ENCODE data around the gene KRCC1. TPM values are rescaled to one million over a fixed set of nuclear protein-coding genes. Genes with fewer than 3 reads are reported as not detected.

Gene KRCC1
- total RNA-seq, result 10 to 100 TPM; 13.7 to 23.7 TPM

DNA sequence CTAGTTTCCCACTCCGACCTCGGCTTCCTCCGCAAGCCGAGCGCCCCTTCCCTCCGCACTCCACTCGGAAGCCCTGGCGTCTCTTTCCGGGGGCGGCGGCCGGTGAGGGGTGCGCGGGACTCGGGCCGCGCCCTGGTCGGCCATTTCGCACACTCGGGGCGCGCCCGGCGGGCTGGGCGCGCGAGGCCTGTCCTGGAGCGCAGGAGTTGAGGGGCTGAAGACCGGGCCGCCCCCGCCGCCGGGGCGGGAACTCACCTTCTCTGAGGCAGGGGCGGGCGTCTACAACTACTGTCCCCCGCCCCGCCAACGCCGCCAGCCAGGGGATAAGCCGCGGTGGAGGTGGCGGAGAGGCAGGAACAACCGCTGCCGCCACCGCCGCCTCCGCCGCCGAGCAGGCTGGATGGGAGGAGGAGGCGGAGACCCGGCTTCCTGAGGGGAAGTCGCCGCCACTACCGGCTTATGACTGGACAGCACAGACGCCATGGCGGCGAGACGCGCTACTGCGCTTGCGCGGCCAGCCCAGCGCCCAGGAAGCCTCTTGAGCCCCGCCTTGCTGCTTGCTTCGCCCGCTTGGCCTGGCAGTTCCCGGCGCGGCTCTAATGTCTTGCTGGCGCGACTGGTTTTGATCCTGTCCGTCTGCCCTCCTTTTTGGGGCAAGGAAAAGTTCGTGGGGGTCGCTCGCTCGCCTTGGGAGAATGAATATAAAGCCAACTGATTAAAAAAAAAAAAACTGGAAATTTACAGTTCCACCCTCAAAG lies at the start of gene KRCC1:
KRCC1 (minus strand) TSS at position 413 of the 758 bp plus-strand sequence. CDS start 27,220 bp downstream, outside the sequence.

DNA sequence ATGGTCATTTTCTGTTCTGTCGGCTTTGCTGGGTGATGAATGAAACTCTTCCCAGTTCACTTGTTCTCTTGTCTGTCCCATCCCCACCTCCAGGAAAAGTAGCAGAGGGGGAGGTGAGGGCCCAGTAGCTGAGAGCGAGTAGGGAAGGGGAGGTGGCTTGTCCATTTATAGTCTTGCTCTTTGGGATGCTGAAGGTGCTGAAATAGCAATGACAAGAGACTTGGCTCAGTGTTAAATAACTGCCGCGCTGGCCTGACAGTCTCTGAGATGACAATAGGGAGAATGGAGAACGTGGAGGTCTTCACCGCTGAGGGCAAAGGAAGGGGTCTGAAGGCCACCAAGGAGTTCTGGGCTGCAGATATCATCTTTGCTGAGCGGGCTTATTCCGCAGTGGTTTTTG lies 12.0 kb upstream of the KRCC1 start, which contains the start of gene SMYD1:
SMYD1 (plus strand) TSS at position 228 of the 400 bp plus-strand sequence; CDS start at position 268, 40 bp downstream.

DNA sequence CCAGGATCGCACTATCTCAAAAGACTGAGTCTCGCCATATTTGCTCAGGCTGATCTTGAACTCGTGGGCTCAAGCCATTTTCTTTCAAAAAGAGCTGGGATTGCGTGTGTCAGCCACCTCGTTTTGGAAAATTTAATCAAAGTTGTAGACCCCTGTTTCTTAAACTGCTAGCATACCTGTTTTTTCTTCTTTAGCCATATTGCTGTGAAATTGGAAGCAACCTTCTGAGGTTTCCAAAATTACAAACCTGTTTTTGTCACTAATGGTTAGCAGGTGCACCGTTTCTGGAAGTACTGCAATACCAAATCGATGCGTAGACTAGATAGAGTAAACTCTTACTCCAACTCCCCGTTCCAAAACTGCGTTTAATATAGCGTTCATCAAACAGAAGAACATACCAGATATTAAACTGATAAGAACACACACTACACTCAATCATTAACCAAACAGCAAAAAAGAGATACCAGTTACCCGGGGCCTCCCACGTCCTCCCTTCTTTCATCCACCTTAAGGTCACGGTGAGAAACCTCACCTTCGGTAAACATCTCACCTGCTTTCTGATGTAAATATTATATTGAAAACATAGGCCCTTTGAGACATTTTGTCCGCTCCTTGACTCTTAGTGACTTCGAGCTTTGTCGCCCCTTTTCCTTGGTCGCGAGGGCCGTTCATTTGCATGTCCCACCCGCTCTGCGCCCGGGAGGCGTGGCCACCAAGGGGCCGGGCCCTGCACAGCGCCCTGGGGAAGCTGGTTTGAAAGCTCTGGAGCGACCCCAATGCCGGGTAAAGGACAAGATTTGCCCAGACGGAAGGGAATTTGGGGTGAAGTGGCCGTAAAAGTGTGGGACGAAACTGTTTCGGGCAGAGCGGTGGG lies 39.3 kb downstream of the KRCC1 start, which contains the start of gene RNU2-63P:
RNU2-63P (minus strand) TSS at position 462 of the 874 bp plus-strand sequence.

Small RNA genes lying within 50 kb of the gene (small RNA-seq; reads per million reads assigned to genes)
- gene MIR4780 (0.23 to 1.0 reads per million in 2 donors), gene RNU2-63P (286 to 1,489 reads per million in 2 donors)

Other genes starting within 250 kb of the KRCC1 start
- gene RGPD2, start 230.0 kb downstream of the KRCC1 start, total RNA-seq, result not detected
- gene RNU2-63P, start 39.2 kb downstream of the KRCC1 start, total RNA-seq, result under 1 TPM in 1 of 2 donors, not detected in 1; under 0.01 TPM
- gene SMYD1, start 12.0 kb upstream of the KRCC1 start, total RNA-seq, result 1 to 10 TPM in 1 of 2 donors, not detected in 1; 1.0 TPM
- not detected for gene FABP1, start 72.3 kb upstream of the KRCC1 start, total RNA-seq
- 10 to 100 TPM; 10.3 to 18.9 TPM for gene THNSL2, start 114.6 kb upstream of the KRCC1 start, total RNA-seq

All from melanocyte of skin (primary cell).